HG03378 (cell line): Measurements from ENCODE around the gene TMEM143.
"Not testable (repeated sequence)": the region's sequence is repeated elsewhere in the genome, so short reads cannot be mapped to it uniquely, and the experiment has no call there.

Experiments used
- ATAC-seq: cut with Tn5 transposase; IDR thresholded peaks from one replicate; pipeline ENCODE4 v1.9.1; 2021; ENCODE audit warnings: mild to moderate bottlenecking, moderate library complexity; ENCODE audit not compliant: unreplicated experiment

The TMEM143 gene

GRCh38 chr19:48363810-48364597 is at the start of gene TMEM143, which contains the start of gene SYNGR4:
Gene TMEM143, minus strand, starts transcription at chr19:48363940. Its CDS starts 20 bp downstream, at chr19:48363920.
Gene SYNGR4, plus strand, starts transcription at chr19:48364367. Its CDS starts 1,476 bp downstream, at chr19:48365843.
- peak; percentile 67 for ATAC-seq

GRCh38 chr19:48405850-48406249 is 42.1 kb upstream of the TMEM143 start:
- no peak for ATAC-seq

DNA sequence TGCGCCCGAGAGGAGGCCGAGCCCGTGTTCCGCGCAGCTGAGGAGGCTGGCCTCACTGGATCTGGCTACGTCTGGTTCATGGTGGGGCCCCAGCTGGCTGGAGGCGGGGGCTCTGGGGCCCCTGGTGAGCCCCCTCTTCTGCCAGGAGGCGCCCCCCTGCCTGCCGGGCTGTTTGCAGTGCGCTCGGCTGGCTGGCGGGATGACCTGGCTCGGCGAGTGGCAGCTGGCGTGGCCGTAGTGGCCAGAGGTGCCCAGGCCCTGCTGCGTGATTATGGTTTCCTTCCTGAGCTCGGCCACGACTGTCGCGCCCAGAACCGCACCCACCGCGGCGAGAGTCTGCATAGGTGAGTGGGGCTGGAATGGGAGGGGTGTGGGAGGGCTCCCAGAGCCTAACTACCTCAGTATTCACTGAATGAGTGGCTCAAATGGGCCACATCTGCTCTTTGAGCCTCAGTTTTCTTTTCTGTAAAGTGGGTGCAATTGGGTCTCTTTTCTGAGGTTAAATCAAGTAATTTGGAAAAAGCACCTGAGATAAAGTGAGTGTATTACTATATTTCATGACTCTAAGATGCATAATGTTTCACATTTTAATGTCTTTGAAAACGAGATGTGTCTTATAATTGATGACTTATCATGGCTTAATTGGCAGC is 41.4 kb upstream of the TMEM143 start:
- ATAC-seq = no peak

DNA sequence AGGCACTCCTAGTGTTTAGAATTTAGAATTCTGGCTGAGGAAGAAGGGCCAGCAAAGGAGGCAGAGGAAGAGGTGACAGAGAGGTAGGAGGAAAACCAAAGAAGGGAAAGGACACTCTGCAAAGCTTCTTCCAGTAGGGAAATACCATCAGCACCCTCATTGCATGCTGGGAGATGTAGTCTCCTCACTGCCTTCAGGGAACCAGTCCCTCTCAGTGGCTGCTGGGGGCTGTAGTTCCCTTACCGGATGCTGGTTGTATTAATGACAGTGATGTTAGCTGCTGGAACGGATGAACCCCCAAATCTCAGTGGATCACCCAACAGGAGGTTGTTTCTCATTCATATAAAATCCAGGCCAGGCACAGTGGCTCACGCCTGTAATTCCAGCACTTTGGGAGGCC is 39.9 kb upstream of the TMEM143 start:
- no peak for ATAC-seq

DNA sequence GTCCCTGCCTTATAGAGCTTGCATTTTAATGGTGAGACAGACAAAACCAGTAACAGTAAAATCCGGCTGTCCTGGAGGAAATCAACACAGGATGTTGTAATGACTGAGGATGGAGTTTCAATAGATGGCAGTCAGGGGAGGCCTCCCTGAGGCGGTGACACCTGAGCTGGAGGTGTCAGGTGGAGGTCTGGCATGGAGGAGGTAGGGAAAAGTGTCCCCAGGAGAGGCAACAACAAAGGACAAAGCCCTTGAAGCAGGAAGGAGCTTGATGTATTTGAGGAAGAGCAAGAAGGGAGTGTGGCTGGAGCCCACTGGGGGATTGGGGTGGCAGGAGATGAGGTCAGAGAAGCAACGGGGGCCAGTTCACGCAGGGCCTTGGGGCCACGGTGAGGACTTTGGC is 37.5 kb upstream of the TMEM143 start:
- no peak for ATAC-seq

DNA sequence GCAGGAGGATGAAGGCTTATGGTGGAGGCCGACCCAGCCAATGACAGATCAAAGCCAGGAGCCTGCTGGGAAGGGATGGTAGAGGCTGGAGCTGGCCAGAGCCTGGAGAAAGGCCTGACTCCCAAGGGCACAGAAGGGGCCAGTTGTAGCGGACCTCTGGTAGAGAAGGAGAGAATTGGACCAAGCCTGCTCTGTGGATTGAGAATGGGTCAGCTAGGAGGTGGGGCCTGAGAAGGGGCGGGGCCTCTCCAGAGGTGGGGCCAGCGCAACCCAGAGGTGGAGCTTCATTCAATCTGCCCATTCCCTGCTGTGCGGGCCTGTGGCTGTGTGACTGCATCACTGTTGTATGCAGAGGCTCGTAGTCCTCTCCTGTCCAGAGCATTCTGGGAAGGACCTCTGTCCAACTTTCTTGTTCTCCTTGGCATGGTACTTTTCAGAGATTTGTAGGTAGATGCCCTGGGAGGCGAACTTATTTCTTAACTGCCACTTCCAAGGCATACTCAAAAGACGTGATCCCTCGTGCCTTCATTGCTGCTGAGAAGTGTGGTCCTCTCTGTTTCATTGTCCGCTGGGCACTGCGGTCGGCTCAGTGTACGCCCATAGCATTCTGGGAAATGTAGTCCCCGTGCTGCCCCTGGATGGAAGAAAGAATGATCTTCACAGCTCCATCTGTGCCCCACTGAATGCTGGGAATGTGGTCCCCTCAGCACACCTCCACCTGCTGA is 36.4 kb upstream of the TMEM143 start:
- ATAC-seq = no peak

DNA sequence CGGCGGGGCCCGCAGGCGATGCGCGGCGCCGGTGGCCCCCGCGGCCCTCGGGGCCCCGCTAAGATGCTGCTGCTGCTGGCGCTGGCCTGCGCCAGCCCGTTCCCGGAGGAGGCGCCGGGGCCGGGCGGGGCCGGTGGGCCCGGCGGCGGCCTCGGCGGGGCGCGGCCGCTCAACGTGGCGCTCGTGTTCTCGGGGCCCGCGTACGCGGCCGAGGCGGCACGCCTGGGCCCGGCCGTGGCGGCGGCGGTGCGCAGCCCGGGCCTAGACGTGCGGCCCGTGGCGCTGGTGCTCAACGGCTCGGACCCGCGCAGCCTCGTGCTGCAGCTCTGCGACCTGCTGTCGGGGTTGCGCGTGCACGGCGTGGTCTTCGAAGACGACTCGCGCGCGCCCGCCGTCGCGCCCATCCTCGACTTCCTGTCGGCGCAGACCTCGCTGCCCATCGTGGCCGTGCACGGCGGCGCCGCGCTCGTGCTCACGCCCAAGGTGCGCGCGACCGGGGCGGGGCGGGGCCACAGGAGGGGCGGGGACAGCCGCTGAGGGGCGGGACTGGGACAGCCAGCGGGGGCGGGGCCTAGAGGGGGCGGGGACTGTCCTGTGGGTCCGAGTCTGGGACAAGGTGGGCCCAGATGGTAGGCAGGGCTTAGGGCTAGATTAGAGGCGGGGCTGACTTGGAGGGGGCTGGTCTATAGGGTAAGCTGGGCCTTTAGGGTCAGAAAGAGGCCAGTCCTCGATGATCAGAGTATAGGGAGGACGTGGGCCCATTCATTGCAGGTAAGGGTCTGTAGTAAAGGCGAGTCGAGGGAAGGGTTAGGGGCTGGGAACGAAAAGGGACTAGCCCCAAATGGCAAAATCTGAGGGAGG is 34.9 kb upstream of the TMEM143 start:
- ATAC-seq = no peak

- ATAC-seq = no peak
Observed at GRCh38 chr19:48398102-48398374, 34.3 kb upstream of the TMEM143 start.

DNA sequence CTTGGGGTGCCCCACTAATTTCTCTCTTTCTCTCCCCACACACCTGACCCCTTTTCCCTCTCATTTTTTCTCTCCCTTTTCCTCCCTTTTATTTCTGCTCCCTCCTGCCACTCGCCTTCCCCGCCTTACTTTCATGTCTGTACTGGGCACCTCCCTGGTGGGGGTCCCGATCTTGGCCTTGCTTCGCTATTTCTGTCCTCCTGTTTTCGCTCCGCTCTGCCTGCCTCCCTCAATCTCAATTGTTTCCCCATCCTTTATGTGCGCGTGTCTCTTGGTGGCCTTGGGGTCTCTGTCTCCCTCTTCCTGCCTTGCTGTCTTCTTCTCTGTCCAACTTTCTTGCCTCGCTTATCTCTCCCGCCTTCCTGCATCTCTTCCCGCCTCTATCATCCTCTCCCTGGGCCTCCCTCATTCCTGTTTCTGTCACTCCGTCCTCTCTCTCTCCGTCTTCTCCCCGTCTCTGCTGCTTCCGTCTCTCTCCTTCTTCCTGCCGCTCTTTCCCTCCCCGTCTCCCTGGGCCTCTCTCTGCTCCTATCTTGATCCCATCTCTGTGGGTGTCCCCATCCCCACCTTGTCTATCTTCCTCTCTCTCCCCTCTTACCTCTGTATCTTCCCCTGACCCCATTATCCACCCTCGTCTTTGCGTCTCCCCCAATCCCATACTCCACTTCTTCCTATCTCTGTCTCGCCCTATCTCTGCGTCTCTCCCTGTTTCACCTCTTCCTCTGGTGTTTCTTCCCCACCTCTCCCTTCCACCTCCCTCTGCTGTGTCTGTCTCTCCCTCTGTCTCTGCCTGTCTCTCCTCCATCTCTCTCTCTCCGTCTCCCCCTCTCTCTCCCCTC is 33.7 kb upstream of the TMEM143 start:
- no peak for ATAC-seq

- ATAC-seq = no peak
Observed at GRCh38 chr19:48396824-48397176, 33.1 kb upstream of the TMEM143 start.

GRCh38 chr19:48396016-48396823 is 32.5 kb upstream of the TMEM143 start:
- no peak for ATAC-seq

DNA sequence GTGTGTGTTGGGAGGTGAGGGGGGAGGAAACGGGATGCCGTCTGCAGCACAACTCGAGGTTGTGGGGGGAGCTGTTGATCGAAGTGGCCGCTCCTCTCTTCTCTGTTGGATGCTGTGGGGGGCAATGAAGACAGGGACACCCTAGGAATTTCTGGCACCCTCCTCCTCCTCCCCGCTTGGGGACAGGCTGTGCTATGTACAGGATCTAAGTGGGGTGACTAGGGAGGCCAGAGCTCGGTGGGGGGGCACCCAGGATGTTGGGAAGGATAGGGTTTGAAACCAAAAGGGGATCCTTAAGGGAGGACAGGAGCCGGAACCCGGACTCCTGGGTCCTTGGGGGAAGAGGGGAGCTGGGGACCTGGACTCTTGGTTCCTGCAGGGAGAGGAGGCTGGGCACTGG is 31.8 kb upstream of the TMEM143 start:
- ATAC-seq = no peak

DNA sequence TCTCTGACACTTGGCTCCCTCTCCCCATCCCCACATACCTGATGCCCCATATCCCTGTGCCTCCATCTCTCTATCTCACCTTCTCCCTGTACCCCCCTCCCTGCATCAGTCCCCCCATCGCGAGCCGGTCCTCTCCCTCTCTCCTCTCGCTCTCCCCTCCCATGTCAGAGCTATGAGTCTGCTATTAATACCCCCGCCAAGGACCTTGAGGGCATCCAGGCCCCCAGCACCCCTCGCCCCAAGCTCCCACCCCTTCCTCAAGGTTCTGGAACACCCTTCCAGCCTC is 31.4 kb upstream of the TMEM143 start:
- ATAC-seq = no peak

DNA sequence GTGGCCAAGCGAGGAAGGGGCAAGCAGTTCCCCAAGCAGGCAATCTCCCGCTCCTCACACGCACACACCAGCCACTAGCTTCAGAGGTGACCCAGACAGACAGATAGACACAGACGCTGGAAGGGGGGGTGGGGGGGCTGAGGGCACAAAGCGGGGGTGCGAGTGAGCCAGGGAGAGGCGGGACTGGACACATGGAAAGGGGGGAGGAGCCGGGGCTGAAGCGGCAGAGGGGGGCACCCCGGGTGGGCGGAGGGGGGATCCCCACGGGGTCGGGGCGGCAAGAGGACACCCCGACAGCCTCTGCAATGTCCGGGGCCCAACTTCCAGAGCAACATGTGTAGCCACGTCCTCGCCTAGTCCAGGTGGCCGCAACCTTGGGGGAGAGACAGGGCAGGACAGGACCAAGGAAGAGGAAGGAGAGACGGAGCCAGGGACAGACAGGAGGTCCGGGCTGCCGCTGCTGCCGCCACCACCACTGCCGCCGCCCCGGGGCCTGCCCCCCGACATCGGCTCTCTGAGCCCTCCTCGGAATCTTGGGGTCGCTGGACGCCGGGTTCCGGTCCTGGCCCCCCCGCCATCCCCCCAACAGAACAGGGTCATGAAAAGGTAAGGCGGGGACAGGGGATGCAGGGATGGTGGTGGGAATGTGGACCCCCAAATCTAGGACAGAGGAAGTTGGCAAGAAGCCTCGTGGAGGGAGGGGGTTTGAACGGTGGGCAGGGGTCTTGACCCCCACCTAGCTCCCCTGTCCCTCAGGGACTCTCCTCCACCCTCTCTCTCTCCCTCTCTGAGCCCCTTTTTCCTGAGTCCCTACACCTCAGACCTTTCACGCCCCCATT is 30.8 kb upstream of the TMEM143 start:
- ATAC-seq = no peak

DNA sequence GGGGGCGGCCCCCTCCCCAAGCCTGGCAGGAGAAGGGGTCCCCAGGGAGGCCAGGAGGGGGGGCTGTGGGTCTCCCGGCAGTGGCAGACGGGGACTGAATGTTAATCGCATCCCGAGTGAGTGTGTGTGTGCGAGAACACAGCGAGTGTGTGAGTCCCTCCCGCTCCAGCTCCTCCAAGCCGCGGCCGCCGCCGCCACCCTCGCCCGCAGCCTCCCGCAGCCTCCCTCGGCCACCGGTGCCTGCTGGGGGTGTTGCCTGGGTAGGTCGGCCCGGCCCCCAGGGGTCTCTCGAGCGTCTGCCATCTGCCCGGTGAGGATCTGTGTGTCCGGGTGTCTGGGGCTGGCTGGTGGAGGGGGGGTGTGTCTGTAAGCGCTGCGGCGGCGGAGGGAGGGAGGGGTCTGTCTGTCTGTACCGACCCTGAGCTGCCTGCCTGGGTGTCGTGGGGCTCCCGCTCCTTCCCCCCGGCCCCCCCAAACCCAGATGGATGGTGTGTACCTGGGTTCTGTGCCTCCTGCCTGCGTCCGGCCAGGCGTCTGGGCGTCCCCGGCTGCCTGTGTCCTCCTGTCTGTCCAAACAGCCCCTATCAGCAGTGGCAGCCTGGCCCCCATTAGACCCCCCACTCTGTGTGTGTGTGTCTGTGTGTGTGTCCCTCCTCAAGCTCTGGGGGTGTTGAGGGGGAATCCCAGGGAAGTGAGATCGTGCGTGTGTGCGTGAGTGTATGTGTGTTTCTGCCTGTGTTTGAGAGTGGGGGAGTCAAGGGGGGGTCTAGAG is 30.0 kb upstream of the TMEM143 start, which contains the start of gene GRIN2D:
GRIN2D (plus strand) TSS at position 110 of the 772 bp plus-strand sequence. CDS start 4,725 bp downstream, outside the sequence.
- ATAC-seq = no peak

- no peak for ATAC-seq
Observed at GRCh38 chr19:48392860-48393558, 29.3 kb upstream of the TMEM143 start.

GRCh38 chr19:48392006-48392344 is 28.2 kb upstream of the TMEM143 start:
- ATAC-seq = not testable (repeated sequence)
